ENCODE data around the gene CACNG3.

Gene CACNG3

DNA sequence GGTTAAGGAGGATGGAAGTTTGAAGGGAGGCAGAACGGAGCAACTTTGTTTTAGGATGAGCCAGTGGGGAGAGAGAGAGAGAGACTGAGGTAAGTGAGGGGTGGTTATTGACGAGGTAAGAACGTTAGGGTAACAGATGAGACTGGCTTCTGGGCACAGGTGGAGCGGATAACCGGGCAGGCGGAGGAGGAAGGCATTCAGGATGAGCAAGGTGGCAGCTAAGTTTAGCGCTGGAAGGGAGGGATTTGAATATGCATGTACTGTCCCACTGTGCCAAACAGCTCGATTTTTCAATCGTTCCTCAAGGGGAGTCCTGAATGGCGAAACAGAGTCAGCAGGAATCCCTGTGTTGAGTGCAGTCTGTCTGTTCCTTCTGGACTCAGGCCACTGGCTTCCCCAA is 35.8 kb downstream of the CACNG3 start:
- Histone ChIP-seq H3K9me2 (replicated peaks; ENCODE audit: low read depth, low read length) (no peaks in the 10 kb centered on the region), H2AFZ (ENCODE audit: low read length) (no peak overlapping the region), H3K4me2 (ENCODE audit: low read depth, low read length, poor library complexity, severe bottlenecking) (no peak overlapping the region), H3K9ac (ENCODE audit: low read depth, low read length, poor library complexity, severe bottlenecking) (no peak overlapping the region), H3F3A (ENCODE audit: low read depth) (no peaks in the 10 kb centered on the region), H3K4me3 (ENCODE audit: low read length, poor library complexity, severe bottlenecking) (no peak overlapping the region), H3K79me2 (ENCODE audit: insufficient read depth, low read length) (no peaks in the 10 kb centered on the region), H3K4me1 (ENCODE audit: insufficient read depth, low read length, poor library complexity, severe bottlenecking) (no peaks in the 10 kb centered on the region), H3K27me3 (ENCODE audit: insufficient read depth, low read length, poor library complexity, severe bottlenecking) (no peaks in the 10 kb centered on the region), H4K20me1 (ENCODE audit: insufficient read depth, low read length, poor library complexity, severe bottlenecking) (no peaks in the 10 kb centered on the region), H3K9me3 (ENCODE audit: insufficient read depth, low read depth, low read length) (no peaks in the 10 kb centered on the region), H3K36me3 (ENCODE audit: insufficient read depth, low read length) (no peaks in the 10 kb centered on the region)
- TF ChIP-seq EZH2phosphoT487 (IDR thresholded peaks at IDR 0.05; ENCODE audit: borderline replicate concordance) = no peak
- no peak for TF ChIP-seq CTCF (conservative IDR thresholded peaks at IDR 0.05; ENCODE audit: low read length)

DNA sequence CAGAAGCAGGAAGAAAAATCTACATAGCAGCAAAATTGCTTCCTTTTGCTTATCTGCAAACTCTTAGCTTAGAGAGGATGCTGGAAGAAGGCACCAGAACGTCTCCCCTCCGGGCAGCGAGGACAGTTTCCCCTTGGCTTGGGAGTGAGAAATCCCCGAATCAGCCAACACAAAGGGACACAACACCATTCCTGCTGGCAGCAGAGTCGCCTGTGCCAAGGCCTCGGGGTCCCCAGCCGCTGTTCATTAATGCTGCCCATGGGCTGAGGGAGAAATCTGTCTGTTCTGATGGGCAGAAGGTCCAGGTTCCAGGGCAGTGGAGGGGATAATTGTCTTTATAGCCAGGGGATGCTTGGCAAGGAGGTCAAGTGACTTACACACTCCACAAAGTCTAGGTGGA is 38.0 kb downstream of the CACNG3 start:
- H3K9me2 ChIP-seq (replicated peaks; ENCODE audit: low read depth, low read length) = no peaks in the 10 kb centered on the region
- H3K79me2 ChIP-seq (ENCODE audit: insufficient read depth, low read length) = no peaks in the 10 kb centered on the region
- H3K4me1 ChIP-seq (ENCODE audit: insufficient read depth, low read length, poor library complexity, severe bottlenecking) = no peaks in the 10 kb centered on the region
- no peak overlapping the region for H3K4me2 ChIP-seq (ENCODE audit: low read depth, low read length, poor library complexity, severe bottlenecking)
- H3K9me3 ChIP-seq (ENCODE audit: insufficient read depth, low read depth, low read length) = no peaks in the 10 kb centered on the region
- H3K4me3 ChIP-seq (ENCODE audit: low read length, poor library complexity, severe bottlenecking) = no peak overlapping the region
- TF ChIP-seq CTCF (conservative IDR thresholded peaks at IDR 0.05; ENCODE audit: low read length) = no peak
- no peak for TF ChIP-seq EZH2phosphoT487 (IDR thresholded peaks at IDR 0.05; ENCODE audit: borderline replicate concordance)
- no peak overlapping the region for H2AFZ ChIP-seq (ENCODE audit: low read length)
- H4K20me1 ChIP-seq (ENCODE audit: insufficient read depth, low read length, poor library complexity, severe bottlenecking) = no peaks in the 10 kb centered on the region
- no peaks in the 10 kb centered on the region for H3K36me3 ChIP-seq (ENCODE audit: insufficient read depth, low read length)
- H3K27me3 ChIP-seq (ENCODE audit: insufficient read depth, low read length, poor library complexity, severe bottlenecking) = no peaks in the 10 kb centered on the region
- no peak overlapping the region for H3K9ac ChIP-seq (ENCODE audit: low read depth, low read length, poor library complexity, severe bottlenecking)
- H3F3A ChIP-seq (ENCODE audit: low read depth) = no peaks in the 10 kb centered on the region

GRCh38 chr16:24297375-24297774 is 41.2 kb downstream of the CACNG3 start:
- H3K9me2 ChIP-seq (replicated peaks; ENCODE audit: low read depth, low read length) = no peaks in the 10 kb centered on the region
- H3K9ac ChIP-seq (ENCODE audit: low read depth, low read length, poor library complexity, severe bottlenecking) = no peak overlapping the region
- no peaks in the 10 kb centered on the region for H4K20me1 ChIP-seq (ENCODE audit: insufficient read depth, low read length, poor library complexity, severe bottlenecking)
- no peak overlapping the region for H2AFZ ChIP-seq (ENCODE audit: low read length)
- H3K27me3 ChIP-seq (ENCODE audit: insufficient read depth, low read length, poor library complexity, severe bottlenecking) = no peaks in the 10 kb centered on the region
- H3K4me3 ChIP-seq (ENCODE audit: low read length, poor library complexity, severe bottlenecking) = no peak overlapping the region
- H3F3A ChIP-seq (ENCODE audit: low read depth) = no peaks in the 10 kb centered on the region
- H3K4me1 ChIP-seq (ENCODE audit: insufficient read depth, low read length, poor library complexity, severe bottlenecking) = no peaks in the 10 kb centered on the region
- TF ChIP-seq EZH2phosphoT487 (IDR thresholded peaks at IDR 0.05; ENCODE audit: borderline replicate concordance) (no peak), CTCF (conservative IDR thresholded peaks at IDR 0.05; ENCODE audit: low read length) (no peak)
- no peaks in the 10 kb centered on the region for H3K79me2 ChIP-seq (ENCODE audit: insufficient read depth, low read length)
- no peak overlapping the region for H3K4me2 ChIP-seq (ENCODE audit: low read depth, low read length, poor library complexity, severe bottlenecking)
- no peaks in the 10 kb centered on the region for H3K36me3 ChIP-seq (ENCODE audit: insufficient read depth, low read length)
- no peaks in the 10 kb centered on the region for H3K9me3 ChIP-seq (ENCODE audit: insufficient read depth, low read depth, low read length)
